Putamen (tissue), 1 donor: ENCODE data around the gene TRPV6.

ENCODE experiments used
- DNase-seq: peaks from one replicate; pipeline ENCODE4 v3.0.0-alpha.2; 2016; ENCODE audit warnings: low spot score

TRPV6 gene

GRCh38 chr7:142885311-142886230 lies at the start of gene TRPV6:
TRPV6 (minus strand) TSS chr7:142885745.
- DNase-seq = no peak

- no peak for DNase-seq
These were observed 48.5 kb upstream of the TRPV6 start for GRCh38 chr7:142934056-142934455.

GRCh38 chr7:142933624-142934023 lies 48.1 kb upstream of the TRPV6 start, which contains the start of gene TRPV5:
TRPV5 (minus strand) TSS chr7:142933746; CDS start chr7:142933459, 287 bp downstream.
- no peak for DNase-seq

- no peak for DNase-seq
These were observed 47.5 kb upstream of the TRPV6 start for GRCh38 chr7:142933092-142933475.

- no peak for DNase-seq
These were observed 47.0 kb upstream of the TRPV6 start for GRCh38 chr7:142932386-142933091.

- no peak for DNase-seq
These were observed 44.7 kb upstream of the TRPV6 start for GRCh38 chr7:142930126-142930730.

GRCh38 chr7:142927949-142928348 lies 42.4 kb upstream of the TRPV6 start:
- DNase-seq = no peak

- no peak for DNase-seq
These were observed 41.7 kb upstream of the TRPV6 start for GRCh38 chr7:142927085-142927745.

- no peak for DNase-seq
These were observed 39.9 kb upstream of the TRPV6 start for GRCh38 chr7:142925413-142925812.

- no peak for DNase-seq
These were observed 37.8 kb upstream of the TRPV6 start for GRCh38 chr7:142923391-142923790.

GRCh38 chr7:142919656-142920055 lies 34.1 kb upstream of the TRPV6 start:
- DNase-seq = no peak

- DNase-seq = no peak
These were observed 33.4 kb upstream of the TRPV6 start for GRCh38 chr7:142918901-142919300.

GRCh38 chr7:142917447-142917846 lies 31.9 kb upstream of the TRPV6 start:
- DNase-seq = no peak

GRCh38 chr7:142916508-142916907 lies 31.0 kb upstream of the TRPV6 start:
- DNase-seq = no peak

- DNase-seq = no peak
These were observed 29.8 kb upstream of the TRPV6 start for GRCh38 chr7:142915315-142915714.

- no peak for DNase-seq
These were observed 28.6 kb upstream of the TRPV6 start for GRCh38 chr7:142914121-142914520.

GRCh38 chr7:142913566-142913965 lies 28.0 kb upstream of the TRPV6 start:
- DNase-seq = no peak

- DNase-seq = no peak
These were observed 27.5 kb upstream of the TRPV6 start for GRCh38 chr7:142913051-142913450.

GRCh38 chr7:142910481-142910880 lies 24.9 kb upstream of the TRPV6 start:
- DNase-seq = no peak

- DNase-seq = no peak
These were observed 24.5 kb upstream of the TRPV6 start for GRCh38 chr7:142910031-142910433.

GRCh38 chr7:142908921-142909890 lies 23.7 kb upstream of the TRPV6 start:
- no peak for DNase-seq
